NCI-H2081 (cell line): ENCODE measurements around the gene NOL4L.

ENCODE experiments used
- DNase-seq, 2 experiments: peaks; one replicate each; lab custom pipeline; 2025; lab: John Stamatoyannopoulos, UW

NOL4L gene

GRCh38 chr20:32613192-32614053 lies 28.3 kb upstream of the NOL4L start:
- no peak for DNase-seq

GRCh38 chr20:32612351-32613191 lies 27.4 kb upstream of the NOL4L start:
- no peak for DNase-seq

GRCh38 chr20:32611868-32612267 lies 26.7 kb upstream of the NOL4L start:
- DNase-seq = no peak

GRCh38 chr20:32611286-32611685 lies 26.2 kb upstream of the NOL4L start:
- no peak for DNase-seq

- no peak for DNase-seq
Measured at GRCh38 chr20:32610472-32611218, 25.5 kb upstream of the NOL4L start.

- DNase-seq = no peak
Measured at GRCh38 chr20:32609993-32610392, 24.9 kb upstream of the NOL4L start.

- no peak for DNase-seq
Measured at GRCh38 chr20:32609111-32609773, 24.1 kb upstream of the NOL4L start.

GRCh38 chr20:32608664-32609015 lies 23.5 kb upstream of the NOL4L start:
- DNase-seq = no peak

- DNase-seq = no peak
Measured at GRCh38 chr20:32607727-32608663, 22.9 kb upstream of the NOL4L start.

GRCh38 chr20:32607324-32607723 lies 22.2 kb upstream of the NOL4L start:
- no peak for DNase-seq

GRCh38 chr20:32606790-32607189 lies 21.7 kb upstream of the NOL4L start:
- no peak for DNase-seq

GRCh38 chr20:32606107-32606506 lies 21.0 kb upstream of the NOL4L start:
- DNase-seq = no peak

GRCh38 chr20:32605167-32605656 lies 20.1 kb upstream of the NOL4L start:
- DNase-seq = no peak

- no peak for DNase-seq
Measured at GRCh38 chr20:32603046-32603726, 18.1 kb upstream of the NOL4L start.

GRCh38 chr20:32602273-32602672 lies 17.1 kb upstream of the NOL4L start:
- DNase-seq = no peak

GRCh38 chr20:32600681-32601237 lies 15.6 kb upstream of the NOL4L start:
- no peak for DNase-seq

GRCh38 chr20:32599783-32600340 lies 14.7 kb upstream of the NOL4L start:
- DNase-seq = no peak

- no peak for DNase-seq
Measured at GRCh38 chr20:32598606-32599005, 13.5 kb upstream of the NOL4L start.

GRCh38 chr20:32597714-32598113 lies 12.6 kb upstream of the NOL4L start:
- DNase-seq = no peak
